Measurements from ENCODE around the gene CASP14. TPM values are rescaled to one million over a fixed set of nuclear protein-coding genes. Genes with fewer than 3 reads are reported as not detected.

The CASP14 gene
- polyA plus RNA-seq, 1 experiment, result not detected

- H3K36me3 ChIP-seq (ENCODE audit: control insufficient read depth, insufficient read depth, low read length), result no peaks in the 10 kb centered on the region
- ChIA-PET POLR2A (no interaction called here), CTCF (interaction anchor here (1.2 kb wide), 1 partner anchor 49 kb away, joined by 3 read pairs; no protein-coding TSS in a partner anchor)
- no peaks in the 10 kb centered on the region for H3K27me3 ChIP-seq (ENCODE audit: control insufficient read depth, insufficient read depth, low read length)
- no peak overlapping the region for H3K4me3 ChIP-seq (ENCODE audit: low read depth, low read length)
- DNase-seq (ENCODE audit: low read depth), result no peak
- TF ChIP-seq CTCF (IDR thresholded peaks at IDR 0.05; ENCODE audit: insufficient read depth, low read depth, low read length), result no peak
Observed at GRCh38 chr19:15098460-15098859, 49.2 kb downstream of the CASP14 start.

GRCh38 chr19:15099017-15099582 lies 49.8 kb downstream of the CASP14 start:
- no peak overlapping the region for H3K4me3 ChIP-seq (ENCODE audit: low read depth, low read length)
- POLR2A ChIA-PET, result no interaction called here
- no peaks in the 10 kb centered on the region for H3K36me3 ChIP-seq (ENCODE audit: control insufficient read depth, insufficient read depth, low read length)
- DNase-seq (ENCODE audit: low read depth), result no peak
- H3K27me3 ChIP-seq (ENCODE audit: control insufficient read depth, insufficient read depth, low read length), result no peaks in the 10 kb centered on the region
- TF ChIP-seq CTCF (IDR thresholded peaks at IDR 0.05; ENCODE audit: insufficient read depth, low read depth, low read length), result no peak
- CTCF ChIA-PET, result interaction anchor here (0.6 to 4.7 kb wide), 3 partner anchors 37 to 78 kb away, joined by 3 to 76 read pairs (median 5); no protein-coding TSS in a partner anchor

- ChIA-PET CTCF (interaction anchor here (0.6 to 4.7 kb wide), 23 partner anchors 9 to 459 kb away, joined by 3 to 76 read pairs (median 4); partner anchors contain the start of gene OR1I1), POLR2A (no interaction called here)
Observed at GRCh38 chr19:15101479-15102082, 52.3 kb downstream of the CASP14 start.

GRCh38 chr19:15104003-15104402 lies 54.7 kb downstream of the CASP14 start:
- H3K4me3 ChIP-seq (ENCODE audit: low read depth, low read length), result no peak overlapping the region
- no peaks in the 10 kb centered on the region for H3K27me3 ChIP-seq (ENCODE audit: control insufficient read depth, insufficient read depth, low read length)
- CTCF ChIA-PET, result interaction anchor here (0.9 to 4.7 kb wide), 3 partner anchors 13 to 48 kb away, joined by 3 to 76 read pairs (median 3); no protein-coding TSS in a partner anchor
- POLR2A ChIA-PET, result no interaction called here
- H3K36me3 ChIP-seq (ENCODE audit: control insufficient read depth, insufficient read depth, low read length), result no peaks in the 10 kb centered on the region; the same call in 1 of the 2 replicates
- DNase-seq (ENCODE audit: low read depth), result no peak
- TF ChIP-seq CTCF (IDR thresholded peaks at IDR 0.05; ENCODE audit: insufficient read depth, low read depth, low read length), result no peak

More at GRCh38 chr19:15101479-15102082, 52.3 kb downstream of the CASP14 start:
- H3K27me3 ChIP-seq (ENCODE audit: control insufficient read depth, insufficient read depth, low read length), result no peaks in the 10 kb centered on the region
- H3K36me3 ChIP-seq (ENCODE audit: control insufficient read depth, insufficient read depth, low read length), result no peaks in the 10 kb centered on the region
- no peak overlapping the region for H3K4me3 ChIP-seq (ENCODE audit: low read depth, low read length)
- TF ChIP-seq CTCF (IDR thresholded peaks at IDR 0.05; ENCODE audit: insufficient read depth, low read depth, low read length), result peak; percentile 78
- no peak for DNase-seq (ENCODE audit: low read depth)

GRCh38 chr19:15104411-15104810 lies 55.1 kb downstream of the CASP14 start:
- CTCF ChIA-PET, result interaction anchor here (0.9 to 1.5 kb wide), 3 partner anchors 12 to 24 kb away, joined by 3 to 4 read pairs (median 3); no protein-coding TSS in a partner anchor
- no peak for TF ChIP-seq CTCF (IDR thresholded peaks at IDR 0.05; ENCODE audit: insufficient read depth, low read depth, low read length)
- Histone ChIP-seq H3K4me3 (ENCODE audit: low read depth, low read length) (no peak overlapping the region), H3K27me3 (ENCODE audit: control insufficient read depth, insufficient read depth, low read length) (no peaks in the 10 kb centered on the region), H3K36me3 (ENCODE audit: control insufficient read depth, insufficient read depth, low read length) (peaks cover 4% of the 10 kb centered on the region)
- POLR2A ChIA-PET, result no interaction called here
- DNase-seq (ENCODE audit: low read depth), result no peak
